ENCODE results near the gene KCNAB2.

Gene KCNAB2

DNA sequence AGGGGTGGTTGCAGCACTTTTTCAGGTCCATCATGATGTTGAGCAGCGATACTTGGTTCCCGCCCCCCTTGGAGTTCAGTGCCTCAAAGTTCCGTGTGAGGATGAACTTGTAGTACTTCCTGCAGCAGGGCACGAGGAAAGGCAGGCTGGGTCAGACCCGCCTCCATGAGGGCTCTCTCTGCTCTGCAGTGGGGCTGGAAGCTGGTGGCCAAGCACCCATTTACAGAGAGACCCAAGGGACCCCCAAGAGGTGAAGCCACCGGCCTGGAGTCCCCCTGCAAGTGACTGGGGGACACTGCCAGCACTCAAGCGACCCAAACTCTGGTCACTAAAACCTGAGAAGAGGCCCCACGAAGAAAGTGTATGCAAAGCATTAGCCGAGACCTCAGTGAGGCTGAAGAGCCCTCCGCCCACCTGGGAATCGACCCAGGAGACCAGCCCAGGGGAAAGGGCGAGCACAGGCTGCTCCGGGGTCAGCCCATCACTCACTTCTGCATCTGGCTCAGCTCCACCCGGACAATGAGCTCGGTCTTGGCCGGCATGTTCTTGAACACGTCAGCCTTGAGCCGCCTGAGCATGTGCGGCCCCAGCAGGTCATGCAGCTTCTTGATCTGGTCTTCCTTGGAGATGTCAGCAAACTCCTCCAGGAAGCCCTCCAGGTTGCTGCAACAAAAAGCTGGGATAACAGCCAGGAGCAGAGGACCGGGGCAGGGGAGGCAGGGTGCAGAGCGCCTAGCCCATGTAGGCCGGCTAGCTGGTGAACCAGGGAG, 89.2 kb downstream of the KCNAB2 start:
- no peak for DNase-seq

DNA sequence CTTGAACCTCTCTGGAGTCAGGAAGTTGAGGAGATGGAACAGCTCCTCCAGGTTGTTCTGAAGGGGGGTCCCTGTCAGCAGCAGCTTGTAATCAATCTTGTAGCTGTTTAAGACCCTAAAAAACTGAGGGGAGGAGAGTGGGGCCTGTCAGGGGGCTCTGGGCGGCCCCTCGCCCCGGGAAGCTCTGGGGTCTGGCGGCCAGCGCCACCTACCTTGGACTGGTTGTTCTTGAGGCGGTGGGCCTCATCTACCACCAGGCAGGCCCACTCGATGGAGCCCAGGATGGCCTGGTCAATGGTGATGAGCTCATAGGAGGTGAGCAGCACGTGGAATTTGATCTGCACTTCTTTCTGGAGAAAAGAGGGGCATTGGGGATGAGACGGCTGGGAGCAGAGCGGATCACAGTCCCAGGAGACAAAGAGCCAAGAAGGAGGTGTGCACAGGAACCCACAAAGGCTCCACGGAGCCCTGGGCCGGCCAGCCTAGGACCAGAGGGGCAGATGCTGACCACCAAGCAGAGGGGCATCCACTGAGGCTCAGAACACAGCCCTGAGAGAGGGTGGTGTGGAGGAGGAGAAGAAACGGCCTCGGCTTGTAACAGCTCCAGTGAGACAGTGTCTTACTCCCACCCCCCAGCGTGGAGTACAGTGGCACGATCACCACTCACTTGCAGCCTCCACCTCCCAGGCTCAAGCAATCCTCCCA, 91.0 kb downstream of the KCNAB2 start:
- DNase-seq = no peak

GRCh38 chr1:6137758-6138157, 92.1 kb downstream of the KCNAB2 start:
- no peak for DNase-seq

- no peak for DNase-seq
These were observed 94.7 kb downstream of the KCNAB2 start for GRCh38 chr1:6140413-6140812.

DNA sequence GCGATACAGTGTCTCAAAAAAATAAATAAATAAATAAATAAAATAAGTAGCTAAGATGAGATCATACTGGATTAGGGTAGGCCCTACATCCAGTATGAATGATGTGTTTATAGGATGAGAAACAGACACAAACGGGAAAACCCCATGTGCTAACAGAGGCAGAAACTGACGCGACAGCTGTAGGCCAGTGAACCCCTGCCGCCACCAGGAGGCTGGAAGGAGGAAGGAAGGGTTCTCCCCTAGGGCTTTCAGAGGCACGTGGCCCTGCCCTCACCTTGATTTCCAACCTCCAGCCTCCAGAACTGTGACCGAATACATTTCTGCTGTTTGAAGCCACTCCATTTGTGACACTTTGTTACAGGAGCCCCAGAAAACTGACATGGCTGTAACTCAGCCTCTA, 95.9 kb downstream of the KCNAB2 start:
- DNase-seq = no peak

GRCh38 chr1:6142036-6142621, 96.4 kb downstream of the KCNAB2 start:
- no peak for DNase-seq

GRCh38 chr1:6142734-6143133, 97.0 kb downstream of the KCNAB2 start:
- no peak for DNase-seq

GRCh38 chr1:6143395-6143794, 97.7 kb downstream of the KCNAB2 start:
- DNase-seq = no peak

- DNase-seq = no peak
These were observed 98.5 kb downstream of the KCNAB2 start for GRCh38 chr1:6144175-6144574.

GRCh38 chr1:6144647-6145395, 99.1 kb downstream of the KCNAB2 start:
- no peak for DNase-seq

DNA sequence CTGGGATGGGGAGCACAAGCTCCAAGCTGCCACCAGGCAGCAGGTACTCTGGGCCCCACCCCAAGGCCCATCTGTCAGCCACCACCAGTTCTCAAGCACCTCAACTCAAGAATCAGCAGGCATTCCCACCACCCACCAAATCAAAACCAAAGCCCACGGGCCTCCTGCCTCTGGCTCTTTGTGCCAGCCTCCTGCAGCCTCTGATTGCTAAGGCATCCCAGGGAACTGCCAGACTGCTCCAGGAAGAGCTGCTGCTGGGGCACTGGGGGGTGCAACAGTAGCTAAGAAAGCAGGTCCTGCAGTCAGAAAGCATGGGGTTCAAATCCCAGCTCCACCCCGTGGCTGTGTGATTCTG, 99.7 kb downstream of the KCNAB2 start:
- DNase-seq = no peak

- DNase-seq = no peak
These were observed 100.2 kb downstream of the KCNAB2 start for GRCh38 chr1:6145864-6146410.

DNA sequence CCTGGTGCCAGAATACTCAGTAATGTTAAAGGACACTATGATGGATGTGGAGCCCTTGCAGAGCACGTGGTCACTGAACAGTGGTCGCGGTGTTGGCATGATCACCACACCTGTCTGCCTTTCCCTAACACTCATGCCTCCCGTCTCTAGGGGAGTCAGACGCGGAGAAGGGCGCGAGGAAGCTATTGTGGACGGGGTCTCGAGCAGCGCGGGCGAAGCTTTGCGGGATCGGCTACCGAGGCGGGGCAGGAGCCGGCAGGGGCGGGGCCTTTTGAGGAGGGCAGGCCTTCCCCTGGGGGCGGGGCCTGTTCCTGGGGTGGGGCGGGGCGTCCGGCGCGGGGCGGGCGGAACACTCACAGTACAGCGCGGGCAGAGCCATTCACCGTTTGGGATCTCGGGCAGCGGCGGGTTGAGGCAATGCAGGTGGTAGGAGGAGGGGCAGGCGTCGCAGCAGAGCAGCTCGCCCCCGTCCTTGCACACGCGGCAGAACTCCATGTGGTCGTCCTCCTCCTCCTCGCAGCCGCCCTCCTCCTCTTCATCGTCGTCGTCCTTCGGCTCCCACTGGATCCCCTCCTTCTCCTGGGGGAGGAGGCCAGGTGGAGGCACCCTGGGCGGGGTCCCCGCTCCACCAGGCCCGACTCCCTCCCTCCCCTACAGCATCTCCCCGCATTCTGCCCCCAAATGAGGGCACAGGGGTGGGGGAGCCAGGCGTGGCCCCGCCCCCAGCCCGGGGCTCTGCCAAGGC, 103.0 kb downstream of the KCNAB2 start:
- peak; percentile 27 to 66 (median 52) for DNase-seq

DNA sequence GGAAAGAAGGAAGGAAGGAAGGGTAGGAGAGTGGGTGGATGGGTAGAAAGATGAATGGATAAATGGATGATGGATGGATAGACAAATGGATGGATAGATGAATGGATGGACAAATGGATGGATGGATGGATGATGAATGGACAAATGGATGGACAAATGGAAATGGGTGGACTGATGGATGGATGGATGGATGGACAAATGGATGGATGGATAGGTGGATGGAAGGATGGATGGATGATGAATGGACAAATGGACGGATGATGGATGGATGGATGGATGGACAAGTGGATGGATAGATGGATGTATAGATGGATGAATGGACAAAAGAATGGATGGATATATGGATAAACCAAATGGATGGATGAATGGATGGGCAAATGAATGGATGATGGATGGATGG, 103.9 kb downstream of the KCNAB2 start:
- no peak for DNase-seq

- no peak for DNase-seq
These were observed 104.6 kb downstream of the KCNAB2 start for GRCh38 chr1:6150006-6150938.

Measured in activated naive CD4-positive, alpha-beta T cell (primary cell).